ENCODE measurements around the gene MYO1A.

DNA sequence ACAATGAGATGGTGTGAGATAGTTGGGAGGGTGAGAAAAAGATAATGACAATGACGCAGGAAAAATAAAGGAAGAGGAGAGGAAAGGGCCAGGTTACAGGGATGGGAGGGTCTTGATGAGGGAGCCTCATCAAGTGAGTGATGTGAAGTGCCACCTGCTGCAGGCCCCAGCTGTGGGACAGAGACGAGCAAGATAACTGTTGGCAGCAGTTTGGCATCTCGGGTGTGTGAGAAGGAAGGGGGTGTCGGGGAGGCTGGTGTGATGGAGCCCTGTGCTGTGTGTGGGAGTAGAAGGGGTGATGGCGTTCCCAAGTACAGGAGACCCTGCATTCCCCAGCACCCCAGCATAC, 22.1 kb downstream of the MYO1A start:
- no peak for TF ChIP-seq POLR2A (IDR thresholded peaks at IDR 0.05)
- TF ChIP-seq, protein P1, sequence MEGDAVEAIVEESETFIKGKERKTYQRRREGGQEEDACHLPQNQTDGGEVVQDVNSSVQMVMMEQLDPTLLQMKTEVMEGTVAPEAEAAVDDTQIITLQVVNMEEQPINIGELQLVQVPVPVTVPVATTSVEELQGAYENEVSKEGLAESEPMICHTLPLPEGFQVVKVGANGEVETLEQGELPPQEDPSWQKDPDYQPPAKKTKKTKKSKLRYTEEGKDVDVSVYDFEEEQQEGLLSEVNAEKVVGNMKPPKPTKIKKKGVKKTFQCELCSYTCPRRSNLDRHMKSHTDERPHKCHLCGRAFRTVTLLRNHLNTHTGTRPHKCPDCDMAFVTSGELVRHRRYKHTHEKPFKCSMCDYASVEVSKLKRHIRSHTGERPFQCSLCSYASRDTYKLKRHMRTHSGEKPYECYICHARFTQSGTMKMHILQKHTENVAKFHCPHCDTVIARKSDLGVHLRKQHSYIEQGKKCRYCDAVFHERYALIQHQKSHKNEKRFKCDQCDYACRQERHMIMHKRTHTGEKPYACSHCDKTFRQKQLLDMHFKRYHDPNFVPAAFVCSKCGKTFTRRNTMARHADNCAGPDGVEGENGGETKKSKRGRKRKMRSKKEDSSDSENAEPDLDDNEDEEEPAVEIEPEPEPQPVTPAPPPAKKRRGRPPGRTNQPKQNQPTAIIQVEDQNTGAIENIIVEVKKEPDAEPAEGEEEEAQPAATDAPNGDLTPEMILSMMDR (IDR thresholded peaks at IDR 0.05) = no peak
